IPS DF 19.7 (cell line): ENCODE results near the gene RESF1.

Experiments
- DNase-seq: peaks from one replicate; pipeline ENCODE4 v3.0.0-alpha.2; 2013; ENCODE audit warnings: low read depth, low spot score

The RESF1 gene

GRCh38 chr12:31958569-31959160 is 550 bp upstream of the RESF1 start:
- DNase-seq = no peak

DNA sequence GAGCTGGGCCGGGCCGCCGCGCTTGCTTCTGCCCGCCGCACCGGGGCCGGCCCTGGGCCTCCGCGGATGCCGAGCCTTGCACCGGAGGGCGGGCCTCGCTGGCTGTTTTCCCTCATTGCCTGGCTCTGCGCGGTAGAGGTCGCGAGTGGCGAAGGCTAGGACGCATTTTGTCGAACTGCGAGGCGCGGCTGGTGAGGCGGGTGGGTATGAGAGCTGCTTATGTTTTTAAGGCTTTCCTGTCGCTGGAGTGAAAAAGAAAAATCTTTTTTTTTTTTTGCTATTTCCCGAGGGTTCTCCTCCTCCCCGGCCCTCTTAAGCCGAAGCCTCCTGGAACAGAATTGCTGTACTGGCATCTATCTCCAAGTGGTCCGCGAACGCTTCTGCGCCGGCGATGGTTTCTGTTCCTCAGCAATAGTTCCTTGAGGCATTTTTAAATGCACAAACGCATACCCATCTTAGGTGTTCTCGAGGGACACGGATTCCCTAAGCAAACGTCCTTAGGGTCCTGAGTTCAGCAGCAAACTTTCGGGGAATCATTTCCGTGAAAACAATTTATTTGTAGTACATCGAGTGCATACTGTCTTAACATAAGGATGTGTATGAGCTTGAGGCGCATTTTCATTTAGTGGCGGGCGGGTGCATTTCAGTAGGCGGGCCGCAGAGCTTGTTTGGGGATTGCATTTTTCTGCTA is 631 bp downstream of the RESF1 start:
- no peak for DNase-seq

DNA sequence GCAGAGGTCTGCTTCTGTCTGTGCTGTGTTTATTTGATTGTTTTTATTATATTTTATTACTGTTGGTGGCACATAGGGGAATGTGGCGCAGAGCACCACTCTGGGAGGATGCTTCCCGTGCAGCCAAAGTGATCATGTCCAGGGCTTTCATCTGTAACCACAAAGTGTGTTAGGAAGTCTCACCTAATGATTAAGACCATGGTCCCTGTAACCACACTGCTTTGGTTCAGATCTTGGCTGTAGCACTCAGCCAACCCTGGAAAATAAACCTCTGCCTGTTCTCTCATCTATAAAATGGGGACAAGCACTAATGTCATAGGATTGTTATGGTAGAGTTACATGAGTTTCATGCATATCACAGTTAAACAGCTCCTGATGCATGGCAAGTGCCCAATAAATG is 1.9 kb downstream of the RESF1 start:
- DNase-seq = no peak

DNA sequence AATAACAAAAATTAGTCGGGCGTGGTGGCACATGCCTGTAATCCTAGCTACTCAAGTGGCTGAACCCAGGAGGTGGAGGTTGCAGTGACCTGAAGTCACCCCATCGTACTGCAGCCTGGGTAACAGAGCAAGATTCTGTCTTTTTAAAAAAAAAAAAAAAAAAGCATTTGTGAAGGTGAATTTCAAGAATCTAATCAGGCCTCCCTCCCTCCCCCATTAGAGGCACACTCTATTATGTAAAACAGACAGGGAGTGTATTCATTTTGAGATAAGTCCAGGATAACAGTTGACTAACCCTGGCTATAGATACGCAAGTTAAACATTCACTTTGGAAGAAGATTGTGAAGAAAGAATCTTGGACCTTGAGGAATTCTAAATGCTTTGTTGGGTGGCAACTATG is 2.9 kb downstream of the RESF1 start:
- no peak for DNase-seq

- DNase-seq = no peak
Measured at GRCh38 chr12:31964280-31964679, 5.1 kb downstream of the RESF1 start.

- no peak for DNase-seq
Measured at GRCh38 chr12:31965090-31965489, 5.9 kb downstream of the RESF1 start.

GRCh38 chr12:31966558-31967205 is 7.5 kb downstream of the RESF1 start:
- DNase-seq = no peak

DNA sequence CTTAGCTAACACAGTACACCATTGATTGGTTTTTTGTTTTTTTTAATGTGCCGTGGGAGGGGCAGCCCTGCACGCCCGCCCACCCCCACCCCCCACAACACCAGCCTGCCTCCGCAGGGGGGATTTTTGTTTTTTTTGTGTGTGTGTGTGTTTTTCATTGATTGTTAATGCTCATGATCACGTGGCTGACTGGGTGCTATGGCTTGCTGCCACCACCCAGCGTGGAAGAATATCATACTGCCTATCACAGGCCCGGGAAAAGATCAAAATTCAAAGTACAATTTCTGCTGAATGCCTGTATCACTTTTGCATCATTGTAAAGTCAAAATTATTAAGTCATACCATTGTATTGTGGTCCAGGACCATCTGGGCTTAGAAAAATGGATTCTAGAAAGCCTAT is 8.3 kb downstream of the RESF1 start:
- DNase-seq = no peak

GRCh38 chr12:31970199-31970598 is 11.0 kb downstream of the RESF1 start:
- DNase-seq = no peak

- DNase-seq = no peak
Measured at GRCh38 chr12:31973818-31974217, 14.6 kb downstream of the RESF1 start.

GRCh38 chr12:31974673-31975072 is 15.5 kb downstream of the RESF1 start:
- DNase-seq = no peak

- DNase-seq = no peak
Measured at GRCh38 chr12:31984806-31985591, 25.8 kb downstream of the RESF1 start.

DNA sequence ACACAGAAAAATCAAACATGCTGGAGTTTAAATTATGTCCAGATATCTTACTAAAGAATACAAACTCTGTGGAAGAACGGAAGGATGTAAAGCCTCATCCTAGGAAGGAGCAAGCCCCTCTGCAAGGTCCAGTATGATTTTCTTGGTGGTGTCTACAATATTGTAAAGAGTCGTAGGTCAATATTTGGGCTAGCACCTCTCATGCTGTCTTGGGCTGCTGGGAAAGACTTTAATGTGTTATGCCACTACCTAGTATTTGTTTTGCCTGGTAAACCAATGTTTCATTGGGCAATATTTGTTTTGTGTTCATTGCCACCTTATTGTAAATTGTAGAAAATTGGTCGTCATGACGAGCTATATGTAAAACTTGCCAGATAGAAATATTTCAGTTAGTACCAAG is 26.6 kb downstream of the RESF1 start:
- no peak for DNase-seq

GRCh38 chr12:31989571-31990362 is 30.6 kb downstream of the RESF1 start:
- DNase-seq = no peak

- DNase-seq = no peak
Measured at GRCh38 chr12:31991146-31991545, 31.9 kb downstream of the RESF1 start.

- no peak for DNase-seq
Measured at GRCh38 chr12:31991815-31992214, 32.6 kb downstream of the RESF1 start.

DNA sequence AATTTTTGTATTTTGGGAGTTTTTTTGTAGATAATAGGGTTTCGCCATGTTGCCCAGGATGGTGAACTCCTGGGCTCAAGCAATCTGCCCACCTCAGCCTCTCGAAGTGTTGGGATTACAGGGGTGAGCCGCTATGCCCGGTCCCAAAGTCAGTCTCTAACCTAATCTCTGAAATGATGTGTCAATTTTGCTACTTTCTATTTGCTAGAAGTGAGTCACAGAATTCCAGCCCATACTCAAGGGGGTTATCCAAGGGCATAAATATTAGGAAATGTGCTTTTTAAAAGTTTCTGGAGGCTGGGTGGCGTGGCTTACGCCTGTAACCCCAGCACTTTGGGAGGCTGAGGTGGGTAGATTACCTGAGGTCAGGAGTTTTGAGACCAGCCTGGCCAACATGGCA is 40.5 kb downstream of the RESF1 start:
- no peak for DNase-seq

GRCh38 chr12:32000373-32001005 is 41.3 kb downstream of the RESF1 start:
- DNase-seq = no peak

DNA sequence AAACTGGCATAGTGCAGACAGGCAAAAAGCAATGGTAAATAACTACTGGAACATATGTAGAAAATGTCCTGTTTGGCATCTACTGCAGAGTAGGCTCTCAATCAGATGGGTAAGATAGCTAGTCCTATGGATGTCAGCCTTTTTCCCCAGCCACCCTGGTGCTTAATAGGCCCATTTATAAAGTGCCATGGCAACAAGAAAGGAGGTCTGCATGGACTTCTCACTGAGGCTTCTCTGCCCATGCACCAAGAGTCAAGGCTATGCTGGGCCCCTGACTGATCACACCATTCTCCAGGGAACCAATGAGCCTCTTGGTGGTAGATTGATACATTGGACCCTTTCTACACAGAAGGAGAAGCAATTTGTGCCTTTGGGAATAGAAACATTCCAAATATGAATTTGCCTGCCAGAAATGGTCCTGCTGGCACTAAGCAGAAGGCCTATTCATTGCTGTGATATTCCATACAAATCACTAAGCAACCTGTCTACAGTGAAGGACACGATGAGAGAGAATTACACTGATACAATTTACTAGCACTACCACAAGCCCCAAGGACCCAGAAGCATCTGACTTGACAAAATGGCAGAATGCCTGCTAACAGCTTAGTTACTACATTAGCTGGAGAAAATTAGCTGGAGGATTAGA is 43.8 kb downstream of the RESF1 start:
- DNase-seq = no peak

DNA sequence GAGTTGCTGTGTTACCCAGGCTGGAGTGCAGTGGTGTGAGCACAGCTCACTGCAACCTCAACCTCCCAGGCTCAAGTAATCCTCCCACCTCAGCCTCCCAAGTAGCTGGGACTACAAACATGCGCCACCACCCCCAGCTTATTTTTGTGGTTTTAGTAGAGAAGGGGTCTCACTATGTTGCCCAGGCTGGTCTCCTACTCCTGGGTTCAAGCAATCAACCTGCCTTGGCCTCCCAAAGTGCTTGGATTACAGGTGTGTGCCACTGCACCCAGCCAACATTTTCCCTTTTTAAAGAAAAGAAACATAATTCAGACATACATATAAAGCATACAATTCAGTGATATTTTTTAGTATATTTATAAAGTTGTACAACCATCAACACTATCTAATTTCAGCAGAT is 44.4 kb downstream of the RESF1 start:
- no peak for DNase-seq
